GM23338 (cell line): Measurements from ENCODE around the gene PSMB7. TPM values are rescaled to one million over a fixed set of nuclear protein-coding genes. Genes with fewer than 3 reads are reported as not detected.

Experiments
- ATAC-seq: fragments of 200-7000 bp; cut with Tn5 transposase; 3 replicates; pipeline ENCODE4 v1.9.1; 2020
- DNase-seq: peaks from one replicate; pipeline ENCODE4 v3.0.0-alpha.2; 2015; ENCODE audit warnings: low spot score
- H2AFZ ChIP-seq: fragments of 200-600 bp; sonication (generic); 2 replicates; pipeline ENCODE4 v1.8.0; 2016; ENCODE audit warnings: antibody characterized with exemption, mild to moderate bottlenecking, moderate library complexity
- H3F3A ChIP-seq: fragments of 200-600 bp; sonication (generic); replicated peaks from 2 replicates; pipeline ENCODE4 v1.8.0; 2017; ENCODE audit warnings: antibody characterized with exemption, mixed run types, low read depth
- H3K27ac ChIP-seq: fragments of 200-600 bp; sonication (generic); 2 replicates; pipeline ENCODE4 v1.6.1; 2016; ENCODE audit warnings: low read depth
- H3K27me3 ChIP-seq: fragments of 200-600 bp; sonication (generic); 2 replicates; pipeline ENCODE4 v1.8.0; 2016; ENCODE audit warnings: mild to moderate bottlenecking, mixed run types, moderate library complexity; ENCODE audit not compliant: insufficient read depth
- H3K36me3 ChIP-seq: fragments of 200-600 bp; sonication (generic); 2 replicates; pipeline ENCODE4 v1.8.0; 2016; ENCODE audit warnings: mild to moderate bottlenecking; ENCODE audit not compliant: insufficient read depth
- H3K4me1 ChIP-seq: fragments of 200-600 bp; sonication (generic); 2 replicates; pipeline ENCODE4 v1.8.0; 2016; ENCODE audit warnings: mild to moderate bottlenecking, moderate library complexity; ENCODE audit not compliant: insufficient read depth
- H3K4me2 ChIP-seq: fragments of 200-600 bp; sonication (generic); 2 replicates; pipeline ENCODE4 v1.7.1; 2017; ENCODE audit warnings: mixed run types
- H3K4me3 ChIP-seq: fragments of 200-600 bp; sonication (generic); 2 replicates; pipeline ENCODE4 v1.6.1; 2016; ENCODE audit warnings: mixed run types
- H3K79me2 ChIP-seq: fragments of 200-600 bp; sonication (generic); replicated peaks from 2 replicates; pipeline ENCODE4 v1.8.0; 2017; ENCODE audit warnings: mild to moderate bottlenecking; ENCODE audit not compliant: insufficient read depth
- H3K9me2 ChIP-seq: fragments of 200-600 bp; sonication (generic); 2 replicates; pipeline ENCODE4 v1.8.0; 2017; ENCODE audit not compliant: insufficient read depth
- H4K20me1 ChIP-seq: fragments of 200-600 bp; sonication (generic); replicated peaks from 2 replicates; pipeline ENCODE4 v1.8.0; 2017; ENCODE audit warnings: mild to moderate bottlenecking; ENCODE audit not compliant: insufficient read depth
- H3K27ac Mint-ChIP-seq: 2 replicates; pipeline ENCODE4 v1.8.0; 2020; ENCODE audit warnings: inconsistent platforms, mild to moderate bottlenecking, moderate library complexity, mixed read lengths
- H3K27me3 Mint-ChIP-seq: 3 replicates; pipeline ENCODE4 v1.8.0; 2022; ENCODE audit warnings: low read depth, mild to moderate bottlenecking, moderate library complexity, mixed read lengths, inconsistent platforms; ENCODE audit not compliant: insufficient read depth, poor library complexity
- H3K36me3 Mint-ChIP-seq: 3 replicates; pipeline ENCODE4 v1.8.0; 2021; ENCODE audit warnings: low read depth, mild to moderate bottlenecking, inconsistent platforms, moderate library complexity, mixed read lengths
- H3K4me1 Mint-ChIP-seq: 3 replicates; pipeline ENCODE4 v1.8.0; 2020; ENCODE audit warnings: mild to moderate bottlenecking, inconsistent platforms, mixed read lengths
- H3K4me3 Mint-ChIP-seq: 3 replicates; pipeline ENCODE4 v1.8.0; 2021; ENCODE audit warnings: moderate library complexity, mild to moderate bottlenecking, inconsistent platforms, mixed read lengths
- H3K9me3 Mint-ChIP-seq: 3 replicates; pipeline ENCODE4 v1.8.0; 2020; ENCODE audit warnings: moderate library complexity, mild to moderate bottlenecking, inconsistent platforms, mixed read lengths
- CTCF ChIP-seq, 2 experiments: fragments of 200-600 bp in 1 of 2; sonication (generic) in 1 of 2; conservative IDR thresholded peaks; 2 replicates each; pipeline versions ENCODE4 v1.5.1 to v1.6.1; 2016 to 2017; ENCODE audit warnings: antibody characterized with exemption in 2 of 2, low read depth in 2 of 2, mild to moderate bottlenecking in 2 of 2, moderate library complexity in 1 of 2
- ETS1 ChIP-seq: IDR thresholded peaks from 2 replicates; pipeline ENCODE4 v1.6.1; 2016; ENCODE audit warnings: antibody characterized with exemption
- EZH2 ChIP-seq: fragments of 200-600 bp; sonication (generic); IDR thresholded peaks from one replicate; pipeline ENCODE4 v1.8.0; 2017; ENCODE audit warnings: antibody characterized with exemption, mild to moderate bottlenecking, low read depth; ENCODE audit not compliant: unreplicated experiment
- JUNB ChIP-seq: IDR thresholded peaks from one replicate; pipeline ENCODE4 v1.6.1; 2016; ENCODE audit warnings: antibody characterized with exemption; ENCODE audit not compliant: unreplicated experiment
- NANOG ChIP-seq: IDR thresholded peaks from 2 replicates; pipeline ENCODE4 v1.6.1; 2016; ENCODE audit warnings: antibody characterized with exemption, borderline replicate concordance
- STAT1 ChIP-seq: IDR thresholded peaks from one replicate; pipeline ENCODE4 v1.6.1; 2016; ENCODE audit warnings: antibody characterized with exemption; ENCODE audit not compliant: unreplicated experiment
- ZNF114 ChIP-seq: fragments of 250-450 bp; sonication (Bioruptor Pico); IDR thresholded peaks from 2 replicates; pipeline ENCODE4 v1.5.0; 2020; ENCODE audit warnings: mild to moderate bottlenecking, moderate library complexity
- ZNF331 ChIP-seq: fragments of 250-450 bp; sonication (Bioruptor Pico); IDR thresholded peaks from 2 replicates; pipeline ENCODE4 v1.5.0; 2020; ENCODE audit warnings: low read depth, mild to moderate bottlenecking, moderate library complexity
- polyA plus RNA-seq: library from polyadenylated mRNA; unstranded; fragments of >200 nt; fragmentation: Nextera tagmentation; extraction: Ambion mirVana; gene quantifications from 2 replicates; pipeline ENCODE4 v1.2.1, GENCODE V29; 2016
- total RNA-seq: library from RNA; depleted of rRNA; stranded (reverse); fragments of >200 nt; shearing (Covaris generic); gene quantifications from 2 replicates; pipeline ENCODE4 v1.2.3, GENCODE V29; 2014
- TF ChIP-seq, protein P1 (sequence below): IDR thresholded peaks from one replicate; pipeline ENCODE4 v1.6.1; 2018; ENCODE audit warnings: antibody characterized with exemption; ENCODE audit not compliant: unreplicated experiment
- TF ChIP-seq, protein P2 (sequence below): fragments of 250-450 bp; sonication (Bioruptor Pico); IDR thresholded peaks from 2 replicates; pipeline ENCODE4 v1.5.0; 2020; ENCODE audit warnings: mild to moderate bottlenecking, moderate library complexity

The PSMB7 gene
- total and polyA plus RNA-seq, 2 experiments from 2014 or later, result 255 to 268 TPM

GRCh38 chr9:124323904-124324303, 91.3 kb downstream of the PSMB7 start:
- Mint-ChIP-seq H3K4me3 (no peak overlapping the region), H3K36me3 (no peaks in the 10 kb centered on the region), H3K9me3 (no peaks in the 10 kb centered on the region), H3K4me1 (peaks cover 3% of the 10 kb centered on the region; the same call in 1 of the 3 replicates), H3K27ac (no peak overlapping the region), H3K27me3 (peaks cover 9% of the 10 kb centered on the region)
- no peaks in the 10 kb centered on the region for H3K36me3 ChIP-seq
- no peak overlapping the region for H2AFZ ChIP-seq
- DNase-seq (no peak), ATAC-seq (no peak)
- no peaks in the 10 kb centered on the region for H3K79me2 ChIP-seq
- H3K27me3 ChIP-seq, result no peaks in the 10 kb centered on the region
- no peak overlapping the region for H3K27ac ChIP-seq
- H3K4me3 ChIP-seq, result no peak overlapping the region
- no peaks in the 10 kb centered on the region for H3K9me2 ChIP-seq
- no peaks in the 10 kb centered on the region for H3K4me1 ChIP-seq
- H3K4me2 ChIP-seq, result no peak overlapping the region
- TF ChIP-seq ZNF331 (CRISPR knock-in tag) (no peak), ETS1 (no peak), ZNF114 (CRISPR knock-in tag) (no peak), EZH2 (no peak), STAT1 (no peak), NANOG (no peak), CTCF (conservative IDR thresholded peaks at IDR 0.05; ENCODE audit: low read depth in 2 of 2) (no peak), JUNB (no peak)
- TF ChIP-seq, protein P1, sequence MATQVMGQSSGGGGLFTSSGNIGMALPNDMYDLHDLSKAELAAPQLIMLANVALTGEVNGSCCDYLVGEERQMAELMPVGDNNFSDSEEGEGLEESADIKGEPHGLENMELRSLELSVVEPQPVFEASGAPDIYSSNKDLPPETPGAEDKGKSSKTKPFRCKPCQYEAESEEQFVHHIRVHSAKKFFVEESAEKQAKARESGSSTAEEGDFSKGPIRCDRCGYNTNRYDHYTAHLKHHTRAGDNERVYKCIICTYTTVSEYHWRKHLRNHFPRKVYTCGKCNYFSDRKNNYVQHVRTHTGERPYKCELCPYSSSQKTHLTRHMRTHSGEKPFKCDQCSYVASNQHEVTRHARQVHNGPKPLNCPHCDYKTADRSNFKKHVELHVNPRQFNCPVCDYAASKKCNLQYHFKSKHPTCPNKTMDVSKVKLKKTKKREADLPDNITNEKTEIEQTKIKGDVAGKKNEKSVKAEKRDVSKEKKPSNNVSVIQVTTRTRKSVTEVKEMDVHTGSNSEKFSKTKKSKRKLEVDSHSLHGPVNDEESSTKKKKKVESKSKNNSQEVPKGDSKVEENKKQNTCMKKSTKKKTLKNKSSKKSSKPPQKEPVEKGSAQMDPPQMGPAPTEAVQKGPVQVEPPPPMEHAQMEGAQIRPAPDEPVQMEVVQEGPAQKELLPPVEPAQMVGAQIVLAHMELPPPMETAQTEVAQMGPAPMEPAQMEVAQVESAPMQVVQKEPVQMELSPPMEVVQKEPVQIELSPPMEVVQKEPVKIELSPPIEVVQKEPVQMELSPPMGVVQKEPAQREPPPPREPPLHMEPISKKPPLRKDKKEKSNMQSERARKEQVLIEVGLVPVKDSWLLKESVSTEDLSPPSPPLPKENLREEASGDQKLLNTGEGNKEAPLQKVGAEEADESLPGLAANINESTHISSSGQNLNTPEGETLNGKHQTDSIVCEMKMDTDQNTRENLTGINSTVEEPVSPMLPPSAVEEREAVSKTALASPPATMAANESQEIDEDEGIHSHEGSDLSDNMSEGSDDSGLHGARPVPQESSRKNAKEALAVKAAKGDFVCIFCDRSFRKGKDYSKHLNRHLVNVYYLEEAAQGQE, result no peak
- TF ChIP-seq, protein P2, sequence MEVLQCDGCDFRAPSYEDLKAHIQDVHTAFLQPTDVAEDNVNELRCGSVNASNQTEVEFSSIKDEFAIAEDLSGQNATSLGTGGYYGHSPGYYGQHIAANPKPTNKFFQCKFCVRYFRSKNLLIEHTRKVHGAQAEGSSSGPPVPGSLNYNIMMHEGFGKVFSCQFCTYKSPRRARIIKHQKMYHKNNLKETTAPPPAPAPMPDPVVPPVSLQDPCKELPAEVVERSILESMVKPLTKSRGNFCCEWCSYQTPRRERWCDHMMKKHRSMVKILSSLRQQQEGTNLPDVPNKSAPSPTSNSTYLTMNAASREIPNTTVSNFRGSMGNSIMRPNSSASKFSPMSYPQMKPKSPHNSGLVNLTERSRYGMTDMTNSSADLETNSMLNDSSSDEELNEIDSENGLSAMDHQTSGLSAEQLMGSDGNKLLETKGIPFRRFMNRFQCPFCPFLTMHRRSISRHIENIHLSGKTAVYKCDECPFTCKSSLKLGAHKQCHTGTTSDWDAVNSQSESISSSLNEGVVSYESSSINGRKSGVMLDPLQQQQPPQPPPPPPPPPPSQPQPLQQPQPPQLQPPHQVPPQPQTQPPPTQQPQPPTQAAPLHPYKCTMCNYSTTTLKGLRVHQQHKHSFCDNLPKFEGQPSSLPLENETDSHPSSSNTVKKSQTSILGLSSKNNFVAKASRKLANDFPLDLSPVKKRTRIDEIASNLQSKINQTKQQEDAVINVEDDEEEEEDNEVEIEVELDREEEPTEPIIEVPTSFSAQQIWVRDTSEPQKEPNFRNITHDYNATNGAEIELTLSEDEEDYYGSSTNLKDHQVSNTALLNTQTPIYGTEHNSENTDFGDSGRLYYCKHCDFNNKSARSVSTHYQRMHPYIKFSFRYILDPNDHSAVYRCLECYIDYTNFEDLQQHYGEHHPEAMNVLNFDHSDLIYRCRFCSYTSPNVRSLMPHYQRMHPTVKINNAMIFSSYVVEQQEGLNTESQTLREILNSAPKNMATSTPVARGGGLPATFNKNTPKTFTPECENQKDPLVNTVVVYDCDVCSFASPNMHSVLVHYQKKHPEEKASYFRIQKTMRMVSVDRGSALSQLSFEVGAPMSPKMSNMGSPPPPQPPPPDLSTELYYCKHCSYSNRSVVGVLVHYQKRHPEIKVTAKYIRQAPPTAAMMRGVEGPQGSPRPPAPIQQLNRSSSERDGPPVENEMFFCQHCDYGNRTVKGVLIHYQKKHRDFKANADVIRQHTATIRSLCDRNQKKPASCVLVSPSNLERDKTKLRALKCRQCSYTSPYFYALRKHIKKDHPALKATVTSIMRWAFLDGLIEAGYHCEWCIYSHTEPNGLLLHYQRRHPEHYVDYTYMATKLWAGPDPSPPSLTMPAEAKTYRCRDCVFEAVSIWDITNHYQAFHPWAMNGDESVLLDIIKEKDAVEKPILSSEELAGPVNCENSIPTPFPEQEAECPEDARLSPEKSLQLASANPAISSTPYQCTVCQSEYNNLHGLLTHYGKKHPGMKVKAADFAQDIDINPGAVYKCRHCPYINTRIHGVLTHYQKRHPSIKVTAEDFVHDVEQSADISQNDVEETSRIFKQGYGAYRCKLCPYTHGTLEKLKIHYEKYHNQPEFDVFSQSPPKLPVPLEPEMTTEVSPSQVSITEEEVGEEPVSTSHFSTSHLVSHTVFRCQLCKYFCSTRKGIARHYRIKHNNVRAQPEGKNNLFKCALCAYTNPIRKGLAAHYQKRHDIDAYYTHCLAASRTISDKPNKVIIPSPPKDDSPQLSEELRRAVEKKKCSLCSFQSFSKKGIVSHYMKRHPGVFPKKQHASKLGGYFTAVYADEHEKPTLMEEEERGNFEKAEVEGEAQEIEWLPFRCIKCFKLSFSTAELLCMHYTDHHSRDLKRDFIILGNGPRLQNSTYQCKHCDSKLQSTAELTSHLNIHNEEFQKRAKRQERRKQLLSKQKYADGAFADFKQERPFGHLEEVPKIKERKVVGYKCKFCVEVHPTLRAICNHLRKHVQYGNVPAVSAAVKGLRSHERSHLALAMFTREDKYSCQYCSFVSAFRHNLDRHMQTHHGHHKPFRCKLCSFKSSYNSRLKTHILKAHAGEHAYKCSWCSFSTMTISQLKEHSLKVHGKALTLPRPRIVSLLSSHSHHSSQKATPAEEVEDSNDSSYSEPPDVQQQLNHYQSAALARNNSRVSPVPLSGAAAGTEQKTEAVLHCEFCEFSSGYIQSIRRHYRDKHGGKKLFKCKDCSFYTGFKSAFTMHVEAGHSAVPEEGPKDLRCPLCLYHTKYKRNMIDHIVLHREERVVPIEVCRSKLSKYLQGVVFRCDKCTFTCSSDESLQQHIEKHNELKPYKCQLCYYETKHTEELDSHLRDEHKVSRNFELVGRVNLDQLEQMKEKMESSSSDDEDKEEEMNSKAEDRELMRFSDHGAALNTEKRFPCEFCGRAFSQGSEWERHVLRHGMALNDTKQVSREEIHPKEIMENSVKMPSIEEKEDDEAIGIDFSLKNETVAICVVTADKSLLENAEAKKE, result no peak
- H4K20me1 ChIP-seq, result no peaks in the 10 kb centered on the region
- no peaks in the 10 kb centered on the region for H3F3A ChIP-seq
